Mesothelial cell of epicardium (in vitro differentiated cells): ENCODE data around the gene RAF1. TPM values are rescaled to one million over a fixed set of nuclear protein-coding genes. Genes with fewer than 3 reads are reported as not detected.

Experiments used
- DNase-seq, 2 experiments: peaks; one replicate each; pipeline ENCODE4 v3.0.0; 2021; ENCODE audit warnings: low spot score in 2 of 2; ENCODE audit not compliant: unreplicated experiment in 2 of 2
- H3K27ac Mint-ChIP-seq: 2 replicates; pipeline ENCODE4 v1.8.0; 2021; ENCODE audit warnings: mixed read lengths
- H3K27me3 Mint-ChIP-seq: 2 replicates; pipeline ENCODE4 v1.8.0; 2021; ENCODE audit warnings: low read depth, mixed read lengths
- H3K36me3 Mint-ChIP-seq: 2 replicates; pipeline ENCODE4 v1.8.0; 2021; ENCODE audit warnings: mixed read lengths
- H3K4me1 Mint-ChIP-seq: 2 replicates; pipeline ENCODE4 v1.8.0; 2021; ENCODE audit warnings: mixed read lengths
- H3K4me3 Mint-ChIP-seq: 2 replicates; pipeline ENCODE4 v1.8.0; 2021; ENCODE audit warnings: mild to moderate bottlenecking, moderate library complexity, mixed read lengths
- H3K9me3 Mint-ChIP-seq: 2 replicates; pipeline ENCODE4 v1.8.0; 2021; ENCODE audit warnings: mixed read lengths
- CTCF ChIP-seq: fragments of 200-600 bp; sonication (generic); IDR thresholded peaks from one replicate; pipeline ENCODE4 v1.5.0; 2021; ENCODE audit warnings: antibody characterized with exemption; ENCODE audit not compliant: unreplicated experiment
- total RNA-seq: library from RNA; stranded (reverse); gene quantifications from 3 replicates; pipeline ENCODE4 v1.2.1, GENCODE V29; 2021

The RAF1 gene
- total RNA-seq, 1 donor from 2014 or later = 116 TPM

DNA sequence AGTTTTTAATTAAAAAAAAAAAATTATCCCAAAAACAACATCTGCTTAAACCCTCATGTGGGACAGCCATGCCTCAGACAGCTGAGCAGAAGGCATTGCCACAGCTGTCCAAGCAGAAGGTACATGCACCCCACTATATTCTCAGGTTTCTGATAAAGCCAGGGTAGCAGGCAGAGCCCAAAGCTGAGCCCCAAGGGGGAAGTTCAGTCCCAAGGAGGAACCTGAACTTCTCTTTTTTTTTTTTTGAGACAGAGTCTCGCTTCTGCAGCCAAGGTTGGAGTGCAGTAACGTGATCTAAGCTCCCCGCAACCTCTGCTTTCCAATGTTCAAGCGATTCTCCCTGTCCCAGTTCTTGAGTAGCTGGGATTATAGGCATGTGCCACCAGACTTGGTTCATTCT, 73.8 kb downstream of the RAF1 start:
- Mint-ChIP-seq H3K9me3 (no peaks in the 10 kb centered on the region), H3K27ac (no peak overlapping the region), H3K27me3 (no peaks in the 10 kb centered on the region), H3K36me3 (peaks cover 42% of the 10 kb centered on the region), H3K4me3 (no peak overlapping the region), H3K4me1 (peaks cover 10% of the 10 kb centered on the region)
- no peak for DNase-seq
- no peak for TF ChIP-seq CTCF

GRCh38 chr3:12588039-12589009, 75.6 kb downstream of the RAF1 start:
- peaks cover 12% of the 10 kb centered on the region for H3K4me1 Mint-ChIP-seq
- H3K36me3 Mint-ChIP-seq = peaks cover 32% of the 10 kb centered on the region
- TF ChIP-seq CTCF = no peak
- H3K27me3 Mint-ChIP-seq = no peaks in the 10 kb centered on the region
- H3K4me3 Mint-ChIP-seq = no peak overlapping the region
- H3K9me3 Mint-ChIP-seq = no peaks in the 10 kb centered on the region
- no peak overlapping the region for H3K27ac Mint-ChIP-seq
- no peak for DNase-seq

DNA sequence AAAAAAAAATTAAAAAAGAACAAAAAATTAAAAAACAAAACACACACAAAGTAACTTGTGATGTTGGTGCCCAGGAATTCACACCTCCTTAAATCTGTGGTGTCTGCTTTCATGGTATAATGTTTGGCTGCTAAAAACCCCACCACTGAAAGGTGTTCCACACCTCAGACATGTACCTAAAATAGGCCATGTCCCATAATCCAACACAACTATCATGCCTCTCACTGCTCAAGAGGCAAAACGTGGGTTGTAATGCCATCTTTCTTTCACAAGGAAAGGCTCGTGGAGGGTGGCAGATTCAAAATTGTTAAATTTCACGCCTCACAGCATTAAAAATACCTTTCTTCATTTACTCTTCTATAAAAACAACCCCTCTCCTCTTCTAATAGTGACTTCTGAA, 77.5 kb downstream of the RAF1 start:
- Mint-ChIP-seq H3K4me1 (peaks cover 12% of the 10 kb centered on the region), H3K4me3 (no peak overlapping the region), H3K27ac (no peak overlapping the region), H3K36me3 (peaks cover 29% of the 10 kb centered on the region), H3K9me3 (no peaks in the 10 kb centered on the region), H3K27me3 (no peaks in the 10 kb centered on the region)
- TF ChIP-seq CTCF = no peak
- DNase-seq = no peak

- no peak for DNase-seq
- Mint-ChIP-seq H3K4me1 (peaks cover 12% of the 10 kb centered on the region), H3K9me3 (no peaks in the 10 kb centered on the region), H3K27ac (peak overlapping the region; percentile 47), H3K27me3 (no peaks in the 10 kb centered on the region), H3K36me3 (peaks cover 29% of the 10 kb centered on the region), H3K4me3 (no peak overlapping the region)
- TF ChIP-seq CTCF = no peak
These were observed 77.9 kb downstream of the RAF1 start for GRCh38 chr3:12585970-12586369.

- no peak for TF ChIP-seq CTCF
- Mint-ChIP-seq H3K9me3 (no peaks in the 10 kb centered on the region), H3K4me3 (no peak overlapping the region), H3K27me3 (no peaks in the 10 kb centered on the region), H3K36me3 (peaks cover 26% of the 10 kb centered on the region), H3K4me1 (peaks cover 12% of the 10 kb centered on the region), H3K27ac (peak overlapping the region; percentile 22)
- no peak for DNase-seq
These were observed 78.7 kb downstream of the RAF1 start for GRCh38 chr3:12585181-12585580.
